ENCODE results near the gene MKRN3.
"Not testable (repeated sequence)": the region's sequence is repeated elsewhere in the genome, so short reads cannot be mapped to it uniquely, and the experiment has no call there.

Gene MKRN3

GRCh38 chr15:23594252-23594770 lies 28.8 kb downstream of the MKRN3 start:
- no peak for DNase-seq

- DNase-seq: no peak
Measured at GRCh38 chr15:23595368-23595767, 29.9 kb downstream of the MKRN3 start.

GRCh38 chr15:23596736-23597135 lies 31.3 kb downstream of the MKRN3 start:
- no peak for DNase-seq

- DNase-seq: not testable (repeated sequence)
Measured at GRCh38 chr15:23597278-23597677, 31.8 kb downstream of the MKRN3 start.

- no peak for DNase-seq
Measured at GRCh38 chr15:23599053-23599452, 33.6 kb downstream of the MKRN3 start.

- DNase-seq: no peak
Measured at GRCh38 chr15:23602124-23602523, 36.6 kb downstream of the MKRN3 start.

- DNase-seq: no peak
Measured at GRCh38 chr15:23606226-23606625, 40.8 kb downstream of the MKRN3 start.

GRCh38 chr15:23616536-23616935 lies 51.1 kb downstream of the MKRN3 start:
- DNase-seq: no peak

Data from T1000 (cell line).